HCT116 (cell line): ENCODE measurements around the gene SLC25A29. TPM values are rescaled to one million over a fixed set of nuclear protein-coding genes. Genes with fewer than 3 reads are reported as not detected.

ENCODE experiments used
- ATAC-seq: fragments of 200-7000 bp; cut with Tn5 transposase; 2 replicates; pipeline ENCODE4 v1.9.1; 2020; ENCODE audit warnings: mild to moderate bottlenecking, moderate library complexity
- BruUV-seq: library from RNA; stranded (reverse); fragments of 400-500 nt; replicated peaks from 2 replicates; lab custom pipeline; 2021; lab: Mats Ljungman, UMichigan
- CTCF ChIA-PET: fragments of 300-600 bp; sonication (Branson Sonifier 250); formaldehyde crosslinking; loops from one replicate; lab custom pipeline; 2021; ENCODE audit warnings: antibody characterized with exemption; lab: Charles Lee
- POLR2A ChIA-PET: fragments of 300-600, 350-600 bp; sonication (Branson Sonifier 250); formaldehyde crosslinking; loops from one replicate; lab custom pipeline; 2021; ENCODE audit warnings: antibody characterized with exemption; lab: Charles Lee
- RAD21 ChIA-PET, 2 experiments: fragments of 300-600 bp; sonication (Branson Sonifier 250); formaldehyde crosslinking; loops; one replicate each; lab custom pipeline; 2023; ENCODE audit warnings: low total read pairs in 2 of 2; ENCODE audit not compliant: uncharacterized antibody in 2 of 2, unreplicated experiment in 2 of 2, low non-redundant PET in 1 of 2; lab: Charles Lee
- DNase-seq: peaks from one replicate; pipeline ENCODE4 v3.0.0-alpha.2; 2010; ENCODE audit warnings: low read depth, low spot score
- H2AFZ ChIP-seq: fragments of 200-600 bp; shearing (Covaris generic), sonication (generic); 2 replicates; pipeline ENCODE4 v1.6.1; 2017; ENCODE audit warnings: low read depth, mixed run types, mixed read lengths, antibody characterized with exemption, low read length; ENCODE audit not compliant: poor library complexity, severe bottlenecking
- H3K27ac ChIP-seq: 2 replicates; pipeline ENCODE4 v1.5.1; 2012; ENCODE audit warnings: low read depth, low read length
- H3K27me3 ChIP-seq: fragments of 200-600 bp; sonication (generic); 2 replicates; pipeline ENCODE4 v1.6.1; 2016; ENCODE audit warnings: mixed run types, low read length, mixed read lengths; ENCODE audit not compliant: insufficient read depth
- H3K36me3 ChIP-seq, 2 experiments: fragments of 200-500 bp in 1 of 2; fragments of 200-600 bp in 1 of 2; sonication (Bioruptor generic) in 1 of 2; sonication (generic) in 1 of 2; 2 replicates each; pipeline versions ENCODE4 v1.5.1 to v1.6.1; 2014 to 2016; ENCODE audit warnings: low read length in 2 of 2, inconsistent platforms in 1 of 2, mixed read lengths in 1 of 2, mixed run types in 1 of 2; ENCODE audit not compliant: insufficient read depth in 2 of 2, control insufficient read depth in 1 of 2
- H3K4me1 ChIP-seq, 2 experiments: fragments of 200-600 bp in 1 of 2; sonication (generic) in 1 of 2; 2 replicates each; pipeline versions ENCODE4 v1.5.1 to v1.6.1; 2012 to 2017; ENCODE audit warnings: low read length in 2 of 2, inconsistent platforms in 1 of 2, mild to moderate bottlenecking in 1 of 2, mixed read lengths in 1 of 2, mixed run types in 1 of 2, moderate library complexity in 1 of 2; ENCODE audit not compliant: insufficient read depth in 2 of 2, control insufficient read depth in 1 of 2
- H3K4me2 ChIP-seq: fragments of 200-600 bp; sonication (generic); 2 replicates; pipeline ENCODE4 v1.6.1; 2017; ENCODE audit warnings: mixed run types, low read length, mixed read lengths
- H3K4me3 ChIP-seq, 2 experiments: fragments of 200-600 bp in 1 of 2; sonication (generic) in 1 of 2; replicated peaks in 1 of 2; 2 replicates each; pipeline ENCODE4 v1.5.1; 2011 to 2016; ENCODE audit warnings: low read length in 2 of 2, control low read depth in 1 of 2, low read depth in 1 of 2, mild to moderate bottlenecking in 1 of 2, mixed read lengths in 1 of 2, mixed run types in 1 of 2
- H3K79me2 ChIP-seq: fragments of 200-600 bp; sonication (generic); 2 replicates; pipeline ENCODE4 v1.6.1; 2017; ENCODE audit warnings: mild to moderate bottlenecking, mixed run types, low read length, moderate library complexity, mixed read lengths; ENCODE audit not compliant: insufficient read depth
- H3K9ac ChIP-seq: fragments of 200-600 bp; sonication (generic); 2 replicates; pipeline ENCODE4 v1.6.1; 2016; ENCODE audit warnings: low read length, mixed read lengths
- H3K9me2 ChIP-seq: fragments of 200-600 bp; sonication (generic), shearing (Covaris generic); 2 replicates; pipeline ENCODE4 v1.6.1; 2017; ENCODE audit warnings: mixed run types, mild to moderate bottlenecking, moderate library complexity; ENCODE audit not compliant: insufficient read depth
- H3K9me3 ChIP-seq, 2 experiments: fragments of 200-500 bp in 1 of 2; fragments of 200-600 bp in 1 of 2; sonication (Bioruptor generic) in 1 of 2; sonication (generic) in 1 of 2; 2 replicates each; pipeline ENCODE4 v1.6.1; 2014 to 2017; ENCODE audit warnings: low read length in 2 of 2, mixed read lengths in 2 of 2, inconsistent platforms in 1 of 2, low read depth in 1 of 2, mild to moderate bottlenecking in 1 of 2, mixed run types in 1 of 2, moderate library complexity in 1 of 2; ENCODE audit not compliant: control insufficient read depth in 1 of 2, insufficient read depth in 1 of 2
- H4K20me1 ChIP-seq: fragments of 200-600 bp; sonication (generic), shearing (Covaris generic); 2 replicates; pipeline ENCODE4 v1.6.1; 2017; ENCODE audit warnings: mixed run types, mild to moderate bottlenecking, moderate library complexity; ENCODE audit not compliant: insufficient read depth
- CBX3 ChIP-seq: IDR thresholded peaks from 2 replicates; pipeline ENCODE4 v1.6.1; 2012; ENCODE audit warnings: low read depth
- EGR1 ChIP-seq: IDR thresholded peaks from 2 replicates; pipeline ENCODE4 v1.6.1; 2012; ENCODE audit warnings: low read depth
- ELF1 ChIP-seq: IDR thresholded peaks from 2 replicates; pipeline ENCODE4 v1.6.1; 2012; ENCODE audit warnings: low read depth, borderline replicate concordance
- EZH2phosphoT487 ChIP-seq: fragments of 200-600 bp; IDR thresholded peaks from 2 replicates; pipeline ENCODE4 v1.6.1; 2018; ENCODE audit warnings: antibody characterized with exemption, borderline replicate concordance
- POLR2A ChIP-seq: IDR thresholded peaks from 2 replicates; pipeline ENCODE4 v1.7.0; 2011; ENCODE audit warnings: borderline replicate concordance; ENCODE audit not compliant: insufficient read depth, insufficient read length; ENCODE audit errors: extremely low read depth
- RAD21 ChIP-seq: IDR thresholded peaks from 2 replicates; pipeline ENCODE4 v1.6.1; 2012; ENCODE audit warnings: low read depth, mild to moderate bottlenecking
- SRF ChIP-seq: IDR thresholded peaks from 2 replicates; pipeline ENCODE4 v1.6.1; 2012; ENCODE audit warnings: low read depth
- ZFX ChIP-seq: fragments of 450-650 bp; IDR thresholded peaks from 2 replicates; pipeline ENCODE4 v1.6.1; 2017
- ZNF274 ChIP-seq: fragments of 200-500 bp; sonication (Bioruptor generic); IDR thresholded peaks from 2 replicates; pipeline ENCODE4 v1.6.1; 2014; ENCODE audit warnings: mild to moderate bottlenecking, low read depth, low read length, inconsistent platforms
- intact Hi-C: fragments of 100-400 bp; cut with micrococcal nuclease; formaldehyde crosslinking; loops from 2 replicates; pipeline ENCODE4 v1.10.0; 2022
- total RNA-seq: library from RNA; stranded (reverse); gene quantifications from one replicate; pipeline ENCODE4 v1.2.1, GENCODE V29; 2021; ENCODE audit not compliant: unreplicated experiment
- TF ChIP-seq, protein P1 (sequence below), 3 experiments: fragments of 200-600 bp in 1 of 3; sonication (generic) in 1 of 3; IDR thresholded peaks in 2 of 3; conservative IDR thresholded peaks in 1 of 3; 2 replicates each; pipeline ENCODE4 v1.5.1; 2012 to 2017; ENCODE audit warnings: low read depth in 2 of 3, low read length in 2 of 3, antibody characterized with exemption in 1 of 3, borderline replicate concordance in 1 of 3, control low read depth in 1 of 3, mild to moderate bottlenecking in 1 of 3, mixed read lengths in 1 of 3, mixed run types in 1 of 3, moderate library complexity in 1 of 3; ENCODE audit not compliant: insufficient read depth in 1 of 3
- TF ChIP-seq, protein P2 (sequence below): IDR thresholded peaks from 2 replicates; pipeline ENCODE4 v1.6.1; 2011; ENCODE audit warnings: mild to moderate bottlenecking, low read length, moderate library complexity; ENCODE audit not compliant: insufficient replicate concordance; ENCODE audit errors: extremely low read depth

The SLC25A29 gene
- total RNA-seq, 1 experiment from 2014 or later = 38.7 TPM

DNA sequence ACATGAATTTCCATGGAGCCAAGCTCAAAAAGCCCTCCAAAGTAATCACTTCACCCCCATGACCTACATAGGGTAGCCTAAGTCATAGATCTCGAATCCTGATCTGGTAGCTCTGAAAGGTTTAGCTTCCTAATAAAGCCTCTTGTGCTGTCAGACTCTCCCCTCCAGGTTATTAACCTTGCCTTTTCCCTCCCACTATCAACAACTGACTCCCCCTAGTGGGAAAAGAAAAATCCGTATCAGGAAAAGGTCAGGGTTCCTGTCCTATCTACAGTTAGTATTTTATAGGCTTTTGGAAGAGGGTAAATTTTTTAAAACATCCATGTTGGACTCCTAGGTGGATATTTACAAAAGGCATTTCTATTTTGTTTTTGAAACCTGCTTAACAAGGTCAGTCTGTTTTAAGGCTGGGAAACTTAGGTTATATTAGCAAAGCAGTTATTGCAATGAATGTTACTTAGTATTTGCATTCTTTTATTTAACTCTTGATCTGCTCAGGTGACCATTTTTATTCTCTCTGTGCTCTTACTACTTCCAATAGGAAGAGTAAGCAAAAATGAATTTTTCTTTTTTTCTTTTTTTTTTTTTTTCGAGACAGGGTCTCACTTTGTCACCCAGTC, 59.3 kb downstream of the SLC25A29 start:
- Histone ChIP-seq H3K79me2 (peaks cover 99% of the 10 kb centered on the region), H3K4me1 (peaks cover 23 to 30% of the 10 kb centered on the region in 2 experiments), H3K36me3 (peaks cover 0 to 13% of the 10 kb centered on the region in 2 experiments; a peak in 2 of 4 replicates), H3K4me2 (peak overlapping the region; percentile 15; the same call in 1 of the 2 replicates), H3K27ac (no peak overlapping the region; the same call in 1 of the 2 replicates), H3K9me2 (no peaks in the 10 kb centered on the region), H2AFZ (no peak overlapping the region), H3K27me3 (no peaks in the 10 kb centered on the region), H3K9ac (no peak overlapping the region), H4K20me1 (peaks cover 46% of the 10 kb centered on the region), H3K9me3 (no peaks in the 10 kb centered on the region), H3K4me3 (no peak overlapping the region)
- POLR2A ChIA-PET = no interaction called here
- intact Hi-C loops = no loop called here
- TF ChIP-seq ZNF274 (no peak), EGR1 (0 out of 2 replicates have a peak, but pooled peaks have one; percentile 18), ELF1 (no peak), CBX3 (peak; percentile 10; the same call in 1 of the 2 replicates), ZFX (no peak), SRF (0 out of 2 replicates have a peak, but pooled peaks have one; percentile 18), POLR2A (no peak), RAD21 (peak; percentile 53), EZH2phosphoT487 (no peak)
- TF ChIP-seq, protein P1, sequence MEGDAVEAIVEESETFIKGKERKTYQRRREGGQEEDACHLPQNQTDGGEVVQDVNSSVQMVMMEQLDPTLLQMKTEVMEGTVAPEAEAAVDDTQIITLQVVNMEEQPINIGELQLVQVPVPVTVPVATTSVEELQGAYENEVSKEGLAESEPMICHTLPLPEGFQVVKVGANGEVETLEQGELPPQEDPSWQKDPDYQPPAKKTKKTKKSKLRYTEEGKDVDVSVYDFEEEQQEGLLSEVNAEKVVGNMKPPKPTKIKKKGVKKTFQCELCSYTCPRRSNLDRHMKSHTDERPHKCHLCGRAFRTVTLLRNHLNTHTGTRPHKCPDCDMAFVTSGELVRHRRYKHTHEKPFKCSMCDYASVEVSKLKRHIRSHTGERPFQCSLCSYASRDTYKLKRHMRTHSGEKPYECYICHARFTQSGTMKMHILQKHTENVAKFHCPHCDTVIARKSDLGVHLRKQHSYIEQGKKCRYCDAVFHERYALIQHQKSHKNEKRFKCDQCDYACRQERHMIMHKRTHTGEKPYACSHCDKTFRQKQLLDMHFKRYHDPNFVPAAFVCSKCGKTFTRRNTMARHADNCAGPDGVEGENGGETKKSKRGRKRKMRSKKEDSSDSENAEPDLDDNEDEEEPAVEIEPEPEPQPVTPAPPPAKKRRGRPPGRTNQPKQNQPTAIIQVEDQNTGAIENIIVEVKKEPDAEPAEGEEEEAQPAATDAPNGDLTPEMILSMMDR (IDR thresholded peaks at IDR 0.05 in 2 of 3, conservative IDR thresholded peaks at IDR 0.05 in 1 of 3; ENCODE audit: borderline replicate concordance in 1 of 3, insufficient read depth in 1 of 3, low read depth in 2 of 3, low read length in 2 of 3) = peak; percentile 73 to 74 (median 74); a peak in 5 of 6 replicates
- TF ChIP-seq, protein P2, sequence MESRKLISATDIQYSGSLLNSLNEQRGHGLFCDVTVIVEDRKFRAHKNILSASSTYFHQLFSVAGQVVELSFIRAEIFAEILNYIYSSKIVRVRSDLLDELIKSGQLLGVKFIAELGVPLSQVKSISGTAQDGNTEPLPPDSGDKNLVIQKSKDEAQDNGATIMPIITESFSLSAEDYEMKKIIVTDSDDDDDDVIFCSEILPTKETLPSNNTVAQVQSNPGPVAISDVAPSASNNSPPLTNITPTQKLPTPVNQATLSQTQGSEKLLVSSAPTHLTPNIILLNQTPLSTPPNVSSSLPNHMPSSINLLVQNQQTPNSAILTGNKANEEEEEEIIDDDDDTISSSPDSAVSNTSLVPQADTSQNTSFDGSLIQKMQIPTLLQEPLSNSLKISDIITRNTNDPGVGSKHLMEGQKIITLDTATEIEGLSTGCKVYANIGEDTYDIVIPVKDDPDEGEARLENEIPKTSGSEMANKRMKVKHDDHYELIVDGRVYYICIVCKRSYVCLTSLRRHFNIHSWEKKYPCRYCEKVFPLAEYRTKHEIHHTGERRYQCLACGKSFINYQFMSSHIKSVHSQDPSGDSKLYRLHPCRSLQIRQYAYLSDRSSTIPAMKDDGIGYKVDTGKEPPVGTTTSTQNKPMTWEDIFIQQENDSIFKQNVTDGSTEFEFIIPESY = no peak
- DNase-seq (peak; percentile 48), ATAC-seq (peak; percentile 90)
- BruUV-seq = no TSS peak
- RAD21 ChIA-PET = no interaction called here
- CTCF ChIA-PET = interaction anchor here (0.7 to 2.2 kb wide), 8 partner anchors 9 to 138 kb away, joined by 3 to 16 read pairs (median 4); no protein-coding TSS in a partner anchor
